A204.1 (cell line): ENCODE results near the gene ZNF584.

Experiments used
- FAIRE-seq: peaks from 2 replicates; lab custom pipeline; 2012; peaks lifted over from hg19 to GRCh38; lab: Jason Lieb, UNC

Gene ZNF584

GRCh38 chr19:58466089-58466759 is 57.8 kb downstream of the ZNF584 start:
- no peak for FAIRE-seq

- FAIRE-seq, result peak; percentile 92
Observed at GRCh38 chr19:58466760-58467589, 58.5 kb downstream of the ZNF584 start, which contains the start of gene ZNF324. Gene ZNF324, plus strand, starts transcription at chr19:58467080. Its CDS starts 2,106 bp downstream, at chr19:58469186.
